GM19467 (cell line): ENCODE measurements around the gene CNTNAP2.
"Not testable (repeated sequence)": the region's sequence is repeated elsewhere in the genome, so short reads cannot be mapped to it uniquely, and the experiment has no call there.

ENCODE experiments used
- ATAC-seq: cut with Tn5 transposase; IDR thresholded peaks from one replicate; pipeline ENCODE4 v1.9.1; 2021; ENCODE audit warnings: mild to moderate bottlenecking, moderate library complexity; ENCODE audit not compliant: unreplicated experiment

CNTNAP2 gene

DNA sequence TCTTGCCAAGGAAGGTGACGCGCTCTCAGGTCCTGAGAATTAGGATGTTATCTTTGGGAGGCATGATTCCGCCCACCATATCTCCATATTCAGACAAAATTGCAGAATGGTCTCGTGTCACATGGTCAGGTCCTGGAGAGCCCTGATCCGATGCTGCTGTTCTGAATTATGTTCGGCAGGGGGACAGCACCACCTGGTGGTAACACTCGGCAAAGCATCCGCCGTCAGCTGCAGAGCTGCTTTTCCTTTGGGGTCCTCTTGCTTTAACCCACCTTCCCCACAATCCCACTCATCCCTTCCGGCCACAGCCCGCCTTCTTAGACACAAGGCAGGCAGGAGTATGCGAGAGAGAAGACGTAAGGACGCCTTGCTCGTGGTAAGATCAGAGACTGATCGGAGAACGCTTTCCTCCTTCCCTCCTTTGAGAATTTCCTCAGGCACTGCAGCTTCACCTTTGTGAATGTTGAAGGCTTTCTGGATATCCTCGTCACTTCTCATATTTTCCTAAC, 2146.2 kb downstream of the CNTNAP2 start:
- peak; percentile 91 for ATAC-seq

DNA sequence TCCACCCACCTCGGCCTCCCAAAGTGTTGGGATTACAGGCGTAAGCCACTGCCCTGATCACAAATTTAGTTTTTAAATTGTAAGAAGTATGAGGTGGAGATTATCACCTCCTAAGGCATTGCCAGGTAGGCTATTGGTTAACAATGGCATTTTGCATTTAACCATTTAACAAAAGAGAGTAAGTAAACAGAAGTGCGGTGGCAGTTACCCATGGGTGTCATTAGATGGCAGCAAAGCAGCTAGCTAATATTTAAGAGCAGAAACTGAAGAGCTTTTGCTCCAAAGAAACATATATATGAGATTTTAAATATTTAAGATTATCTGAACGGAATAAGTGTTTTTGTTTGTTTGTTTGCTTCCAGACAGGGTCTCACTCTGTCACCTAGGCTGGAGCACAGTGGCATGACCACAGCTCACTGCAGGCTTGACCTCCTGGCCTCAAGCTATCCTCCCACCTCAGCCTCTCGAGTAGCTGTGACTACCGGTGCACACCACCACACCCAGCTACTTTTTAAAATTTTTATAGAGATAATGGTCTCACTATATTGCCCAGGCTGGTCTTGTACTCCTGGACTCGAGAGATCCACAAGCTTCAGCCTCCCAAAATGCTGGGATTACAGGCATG, 2148.4 kb downstream of the CNTNAP2 start:
- peak; percentile 53 for ATAC-seq

DNA sequence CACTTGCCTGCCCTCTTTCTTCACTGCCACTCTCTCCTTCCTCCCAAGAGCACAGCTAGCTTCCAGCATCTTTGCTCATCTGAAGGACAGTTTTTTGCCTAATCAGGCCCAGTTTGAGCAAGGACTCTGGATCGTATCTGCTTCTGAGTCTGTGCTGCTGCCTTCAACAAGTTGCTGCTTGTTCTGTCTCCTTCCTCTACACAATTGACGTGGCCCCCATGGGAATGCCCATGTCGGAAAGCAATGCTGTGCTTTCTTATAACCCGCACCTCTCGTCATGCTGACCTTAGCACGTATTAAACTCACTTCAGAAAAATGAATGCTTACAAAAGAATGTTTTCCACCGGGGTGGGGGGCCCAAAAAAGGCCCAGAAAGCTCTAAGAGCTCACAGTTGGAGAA, 2149.3 kb downstream of the CNTNAP2 start:
- no peak for ATAC-seq

DNA sequence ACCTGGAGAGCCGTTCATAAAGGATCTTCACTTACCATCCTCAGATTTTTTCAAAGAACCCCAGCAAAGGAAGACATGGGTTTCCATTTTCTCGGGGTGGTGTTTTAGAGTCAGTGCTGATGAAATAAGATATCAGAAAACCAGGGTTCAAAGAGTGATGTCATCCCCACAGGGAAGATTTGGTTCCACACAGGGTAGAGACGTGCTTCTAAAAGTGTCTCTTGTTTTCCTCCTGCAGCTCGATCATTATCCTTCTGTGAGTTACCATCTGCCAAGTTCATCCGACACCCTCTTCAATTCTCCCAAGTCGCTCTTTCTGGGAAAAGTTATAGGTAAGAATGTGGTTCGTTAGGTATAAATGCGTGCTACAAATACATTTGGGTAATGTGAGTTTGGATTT, 2150.2 kb downstream of the CNTNAP2 start:
- no peak for ATAC-seq

DNA sequence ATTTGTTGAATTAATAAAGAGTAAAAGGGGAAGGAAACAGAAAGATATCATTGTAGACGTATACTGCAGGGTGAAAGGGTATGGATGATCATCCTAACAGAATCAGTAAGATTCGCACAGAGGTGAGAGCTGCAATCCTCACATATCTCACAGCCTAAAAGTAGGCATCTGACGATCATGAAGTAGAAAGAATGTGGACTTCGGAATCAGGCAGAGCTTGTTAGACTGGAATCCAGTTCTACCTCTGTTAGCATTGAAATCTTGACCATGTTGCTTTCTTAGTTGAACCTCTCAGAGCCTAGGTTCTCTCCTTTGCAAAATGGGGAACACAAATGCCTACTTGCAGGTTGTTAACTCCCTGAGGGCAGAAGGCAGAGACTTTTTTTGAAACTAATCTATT, 2154.0 kb downstream of the CNTNAP2 start:
- no peak for ATAC-seq

DNA sequence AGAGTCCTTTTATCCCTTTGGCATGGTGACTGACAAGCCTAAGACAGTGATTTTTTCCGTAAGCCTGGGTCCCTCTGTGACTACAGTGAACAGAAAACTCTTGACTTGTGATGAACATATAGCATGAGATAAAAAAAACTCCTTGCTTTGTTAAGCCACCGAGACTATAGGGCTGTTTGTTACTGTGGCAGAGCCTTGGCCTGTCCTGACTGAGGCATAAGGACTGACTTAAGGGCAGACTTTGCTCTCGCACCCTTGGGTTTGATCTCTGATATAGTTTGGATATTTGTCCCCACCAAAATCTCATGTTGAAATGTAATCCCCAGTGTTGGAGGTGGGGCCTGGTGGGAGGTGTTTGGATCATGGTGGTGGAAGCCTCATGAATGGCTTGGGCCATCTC, 2157.5 kb downstream of the CNTNAP2 start:
- ATAC-seq = no peak

DNA sequence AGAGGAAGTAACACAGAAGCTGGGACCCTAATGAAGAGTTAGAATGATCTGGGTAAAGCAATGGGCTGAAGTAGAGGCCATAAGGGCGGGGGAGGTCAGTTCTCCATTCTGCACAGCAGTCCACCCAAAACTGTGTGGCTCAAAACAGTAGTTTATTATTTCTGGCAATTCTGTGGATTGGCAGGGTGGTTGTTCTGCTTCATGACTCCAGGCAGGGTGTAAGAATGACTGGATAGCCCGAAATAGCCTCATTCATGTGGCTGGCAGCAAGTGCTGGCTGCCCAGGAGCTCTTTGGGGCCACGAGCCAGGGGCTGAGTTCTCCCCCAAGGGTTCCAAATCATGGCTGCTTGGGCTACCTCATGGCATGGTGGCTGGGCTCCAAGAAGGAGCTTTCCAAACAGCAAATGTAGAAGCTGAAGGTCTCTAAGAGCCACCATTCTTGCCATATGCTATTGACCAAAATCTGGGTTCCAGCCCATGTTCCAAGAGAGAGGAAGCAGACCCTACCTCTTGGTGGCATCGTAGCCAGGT, 2158.8 kb downstream of the CNTNAP2 start:
- no peak for ATAC-seq

DNA sequence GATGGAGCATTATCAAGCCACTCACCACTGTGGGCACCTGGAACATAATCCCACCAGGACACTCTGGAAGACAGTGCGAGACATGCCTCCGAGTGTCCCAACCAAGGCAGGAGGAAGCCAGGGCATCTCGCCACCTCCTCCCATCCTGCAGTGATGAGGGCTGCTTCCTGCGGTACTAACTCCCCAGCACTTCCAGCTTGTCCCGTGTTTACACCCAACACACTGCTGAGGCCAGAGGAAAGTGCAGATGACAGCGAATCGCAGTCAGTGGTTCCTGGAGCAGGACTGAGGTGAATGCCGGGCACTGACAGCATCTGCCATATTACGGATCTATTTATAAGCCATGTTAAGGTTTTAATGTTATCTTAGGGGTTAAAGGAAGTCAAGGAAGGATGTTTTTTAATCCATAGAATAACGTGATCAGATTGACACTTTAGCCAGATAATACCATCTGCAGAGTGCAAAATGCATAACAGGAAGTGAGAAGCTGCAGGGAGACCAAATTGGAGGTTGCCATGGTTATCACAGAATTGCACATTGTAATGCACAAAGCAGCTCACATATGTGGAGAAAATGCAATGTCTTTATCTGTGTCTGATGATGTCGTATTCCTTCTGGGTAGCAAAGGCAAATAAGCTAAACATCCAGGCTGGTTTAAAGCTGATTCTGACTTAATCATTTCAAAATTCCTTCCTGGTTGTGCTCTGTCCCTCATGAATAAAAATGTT, 2159.9 kb downstream of the CNTNAP2 start:
- ATAC-seq = no peak

DNA sequence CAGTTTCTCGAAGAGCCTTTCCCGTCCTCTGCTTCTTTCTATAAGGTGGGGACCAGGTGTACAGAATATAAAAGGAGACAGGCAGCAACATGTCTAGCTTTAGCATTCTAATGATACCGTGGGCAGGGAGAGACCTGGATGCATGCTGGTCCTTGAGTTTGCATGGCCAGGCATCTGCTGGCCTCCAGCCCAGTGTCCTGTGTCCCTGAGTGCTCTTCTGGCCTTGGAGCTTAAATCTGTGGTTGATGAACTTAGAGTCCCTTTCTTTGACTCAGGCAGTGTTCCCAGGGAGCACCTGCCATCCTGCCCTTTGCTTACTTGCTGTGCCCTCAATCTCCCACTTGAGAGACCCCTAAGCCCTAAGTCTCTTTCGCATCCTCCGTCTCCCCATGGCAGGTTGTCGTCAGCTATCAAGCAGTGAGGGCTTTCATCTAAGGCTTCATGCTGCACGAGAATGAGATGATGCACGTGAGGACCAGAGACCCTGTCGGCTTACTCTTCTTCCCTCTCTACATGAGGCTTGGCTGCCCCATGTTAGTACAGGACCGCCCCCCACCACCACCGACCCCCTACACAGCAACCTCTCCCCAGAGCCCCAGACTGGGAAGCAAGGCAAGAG, 2160.6 kb downstream of the CNTNAP2 start:
- no peak for ATAC-seq

DNA sequence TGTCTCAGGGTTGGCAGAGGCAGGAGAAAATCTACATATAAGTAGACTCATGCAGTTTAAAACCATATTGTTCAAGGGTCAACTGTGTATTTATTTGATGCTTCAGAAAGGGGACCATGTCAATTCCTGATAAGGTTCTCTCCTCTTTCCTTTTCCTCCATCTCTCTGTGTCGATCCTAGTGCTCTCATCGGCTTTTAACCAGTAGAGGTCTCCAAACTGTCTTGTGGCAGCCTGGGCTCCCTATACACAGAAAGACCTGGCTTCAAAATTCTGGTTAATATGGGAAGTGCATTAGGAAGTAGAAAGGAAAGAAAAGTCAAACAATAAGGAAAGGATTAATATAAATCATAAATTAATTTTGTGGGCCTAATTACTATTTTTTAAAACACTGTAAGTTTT, 2169.5 kb downstream of the CNTNAP2 start:
- ATAC-seq = no peak

DNA sequence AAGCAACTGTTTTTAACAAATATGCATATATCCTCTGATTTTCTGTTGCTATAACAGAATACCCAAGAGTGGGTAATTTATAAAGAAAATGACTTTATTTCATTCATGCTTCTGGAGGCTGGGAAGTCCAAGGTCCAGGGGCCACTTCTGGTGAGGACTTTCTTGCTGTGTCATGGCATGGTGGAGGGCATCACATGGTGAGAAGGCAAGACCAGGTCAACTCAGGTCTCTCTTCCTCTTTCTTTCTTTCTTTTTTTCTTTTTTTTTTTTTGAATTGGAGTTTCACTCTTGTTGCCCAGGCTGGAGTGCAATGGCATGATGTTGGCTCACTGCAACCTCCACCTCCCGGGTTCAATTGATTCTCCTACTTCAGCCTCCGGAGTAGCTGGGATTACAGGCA, 2170.9 kb downstream of the CNTNAP2 start:
- no peak for ATAC-seq

DNA sequence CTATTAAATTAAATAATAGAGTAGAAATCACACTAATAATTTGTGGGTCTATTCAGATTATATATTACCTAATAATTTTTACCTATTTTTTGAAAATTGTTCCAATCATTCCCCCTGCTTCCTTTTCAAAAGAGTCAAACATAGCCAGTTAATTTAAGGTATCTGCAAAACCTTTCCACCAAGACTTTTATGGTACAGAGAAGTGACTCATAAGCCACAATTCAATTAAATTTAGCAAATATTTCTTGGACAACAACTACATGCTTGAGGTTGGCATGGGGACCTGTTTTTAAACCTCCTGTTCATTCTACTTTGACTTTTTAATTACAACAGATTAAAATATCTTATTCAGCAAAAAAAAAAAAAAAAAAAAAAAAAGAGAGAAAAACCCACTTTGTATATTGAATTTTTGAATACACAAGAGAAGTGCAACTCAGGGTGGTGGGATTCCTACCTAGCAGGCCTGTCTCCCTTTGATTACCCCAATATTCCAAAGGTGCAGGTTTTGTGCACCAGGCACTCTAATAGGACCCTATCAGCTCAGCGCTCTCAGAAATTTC, 2172.1 kb downstream of the CNTNAP2 start:
- ATAC-seq = no peak

DNA sequence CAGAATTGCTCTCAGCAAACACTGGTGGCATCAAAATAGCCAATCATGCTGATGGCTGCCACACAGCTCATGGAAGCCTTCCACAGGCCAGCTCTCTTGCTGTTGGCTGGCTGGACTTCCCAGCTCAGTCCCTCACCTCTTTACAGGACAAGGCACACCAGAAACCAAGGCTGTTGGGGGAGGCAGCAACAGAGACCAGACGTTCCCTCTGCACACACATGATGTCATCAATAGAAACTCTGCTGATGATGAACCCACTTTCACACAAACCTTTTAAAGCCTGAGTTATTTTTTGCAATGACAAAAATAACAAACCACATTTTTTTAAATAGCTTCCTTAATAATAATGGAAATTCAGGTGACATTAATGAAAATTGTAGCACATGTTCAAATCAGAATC, 2173.0 kb downstream of the CNTNAP2 start:
- no peak for ATAC-seq

DNA sequence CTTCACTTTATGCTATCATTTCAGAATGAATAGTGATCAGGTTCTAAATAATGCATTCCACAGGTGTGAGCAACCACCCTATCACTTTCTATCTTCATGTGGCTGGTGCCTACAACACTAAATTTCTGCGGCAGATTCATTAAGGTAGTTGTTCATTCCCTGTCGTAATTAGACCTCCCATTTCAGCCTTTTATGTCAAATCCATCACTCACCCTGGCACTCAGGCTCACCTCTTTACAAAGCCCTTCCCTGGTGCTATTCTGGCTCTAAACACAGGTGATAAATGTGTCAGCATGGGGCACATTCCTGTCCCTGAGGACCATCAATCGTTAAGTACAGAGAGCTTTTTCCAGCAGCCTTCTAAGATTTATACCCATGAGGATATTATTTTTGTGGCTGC, 2173.9 kb downstream of the CNTNAP2 start:
- no peak for ATAC-seq

DNA sequence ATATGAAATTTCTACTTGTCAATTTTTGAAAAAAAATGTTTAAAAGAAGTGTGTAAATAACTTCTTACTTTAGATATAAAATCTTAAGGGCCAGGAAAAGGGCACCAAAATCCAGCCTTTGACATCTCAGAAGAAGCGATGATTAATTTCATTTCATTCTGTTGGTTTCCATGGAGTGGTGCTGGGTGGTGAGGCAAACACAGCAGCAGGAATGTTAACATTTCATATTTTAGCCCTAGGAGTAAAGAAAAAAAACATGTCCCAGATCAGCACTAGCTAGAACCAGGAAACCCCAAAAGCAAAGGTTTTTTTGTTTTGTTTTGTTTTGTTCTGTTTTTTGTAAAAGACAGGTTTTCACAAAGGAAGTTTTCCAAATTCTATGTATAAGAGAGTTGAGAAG, 2175.2 kb downstream of the CNTNAP2 start:
- ATAC-seq = no peak

DNA sequence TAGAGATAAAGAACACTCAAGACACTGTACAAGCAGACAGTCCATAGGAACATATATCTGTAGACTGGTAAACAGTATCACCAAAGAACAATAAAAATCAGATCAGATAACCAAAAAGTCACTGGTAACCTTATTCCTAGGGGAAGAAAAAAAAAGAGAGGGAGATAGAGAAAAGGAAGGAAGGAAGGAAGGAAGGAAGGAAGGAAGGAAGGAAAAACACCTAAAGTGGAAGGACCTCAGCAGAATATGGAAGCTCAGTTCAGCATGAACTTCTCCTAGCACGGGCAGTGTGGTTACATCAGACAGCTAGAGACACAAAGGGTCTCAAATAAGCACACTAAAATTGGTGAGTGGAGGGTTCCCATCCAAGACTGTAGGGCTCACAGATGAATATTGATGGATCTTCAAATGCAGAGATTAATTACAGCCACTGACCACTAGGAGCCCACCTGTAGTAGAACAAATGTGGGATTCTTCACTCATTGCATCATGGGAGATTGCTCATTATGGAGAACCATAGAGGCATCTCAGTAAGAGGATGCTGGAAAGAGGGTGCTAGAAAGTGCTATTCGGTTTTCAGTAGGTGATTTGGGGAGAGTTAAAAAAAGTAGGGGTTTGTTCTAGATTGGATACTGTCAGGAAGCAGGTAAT, 2180.5 kb downstream of the CNTNAP2 start:
- no peak for ATAC-seq

DNA sequence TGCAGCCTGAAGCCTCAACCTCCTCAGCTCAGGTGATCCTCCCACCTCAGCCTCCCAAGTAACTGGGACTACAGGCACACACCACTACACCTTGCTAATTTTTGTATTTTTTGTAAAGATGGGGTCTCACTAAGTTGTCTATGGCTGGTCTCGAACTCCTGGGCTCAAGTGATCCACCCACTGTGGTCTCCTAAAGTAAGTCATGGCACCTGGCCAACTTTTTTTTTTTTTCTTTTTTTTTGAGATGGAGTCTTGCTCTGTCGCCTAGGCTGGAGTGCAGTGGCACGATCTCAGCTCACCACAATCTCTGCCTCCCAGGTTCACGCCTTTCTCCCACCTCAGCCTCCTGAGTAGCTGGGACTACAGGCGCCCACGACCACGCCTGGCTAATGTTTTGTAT, 2182.2 kb downstream of the CNTNAP2 start:
- ATAC-seq = not testable (repeated sequence)

DNA sequence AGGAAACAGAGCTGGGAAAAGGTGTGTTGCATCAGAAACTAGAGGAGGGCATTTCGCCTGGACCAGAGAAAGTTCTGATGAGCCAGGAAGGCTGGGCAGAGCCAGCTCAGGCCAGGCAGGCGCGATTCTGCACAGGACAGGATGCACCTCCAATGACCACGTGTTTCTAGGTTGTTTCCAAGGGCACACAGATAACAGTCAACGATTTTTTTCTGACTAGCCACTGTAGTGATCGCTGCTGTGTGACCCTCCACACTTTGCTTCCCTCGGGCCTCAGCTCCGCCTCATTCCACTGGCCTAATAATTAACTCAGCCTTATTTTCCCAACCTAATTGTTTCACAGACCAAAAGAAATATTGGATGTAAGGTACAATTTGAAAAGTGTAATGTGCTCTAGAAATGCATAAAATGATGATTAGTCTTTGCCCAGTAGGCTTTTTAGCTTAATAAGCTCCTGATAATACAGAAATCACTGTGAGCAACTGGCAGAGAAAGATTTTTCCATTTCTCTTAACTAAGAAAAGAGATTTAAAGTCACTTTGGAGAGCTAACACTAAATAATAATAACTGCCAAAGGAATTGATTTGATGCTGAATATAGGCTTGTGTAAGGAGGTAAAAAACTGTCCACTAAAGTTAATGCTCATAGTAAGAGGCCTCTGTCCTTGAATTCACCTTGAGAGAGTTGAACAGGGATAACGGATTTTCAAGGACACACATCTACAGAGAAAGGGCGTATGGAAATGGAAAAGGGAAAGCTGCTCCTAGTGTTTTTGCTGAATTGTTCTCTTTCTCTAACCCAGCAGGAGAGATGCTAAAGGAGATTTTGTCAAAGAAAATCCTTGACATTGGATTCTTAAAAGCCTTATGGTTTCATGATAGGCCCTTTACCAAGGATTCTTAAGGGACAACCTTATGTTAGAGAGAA, 2183.0 kb downstream of the CNTNAP2 start:
- ATAC-seq = no peak

DNA sequence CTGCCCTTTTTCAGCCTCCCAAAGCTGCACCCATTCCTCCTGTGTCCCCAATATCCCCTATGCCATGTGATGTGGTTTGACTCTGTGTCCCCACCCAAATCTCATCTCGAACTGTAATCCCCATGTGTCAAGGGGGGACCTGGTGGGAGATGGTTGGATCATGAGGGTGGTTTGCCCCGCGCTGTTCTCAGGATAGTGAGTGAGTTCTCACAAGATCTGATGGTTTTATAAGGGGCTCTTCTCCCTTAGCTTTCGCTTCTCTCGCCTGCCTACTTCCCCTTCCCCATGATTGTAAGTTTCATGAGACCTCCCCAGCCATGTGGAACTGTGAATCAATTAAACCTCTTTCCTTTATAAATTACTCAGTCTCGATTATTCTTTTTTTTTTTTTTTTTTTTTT, 2185.8 kb downstream of the CNTNAP2 start:
- not testable (repeated sequence) for ATAC-seq
